WERI-Rb-1 (cell line): ENCODE measurements around the gene ANKRD40.

Source experiments
- DNase-seq: peaks from one replicate; pipeline ENCODE4 v3.0.0-alpha.2; 2020
- H3K27ac ChIP-seq: fragments of 250-450 bp; sonication (Bioruptor Pico); 2 replicates; pipeline ENCODE4 v1.5.1; 2020; ENCODE audit warnings: mild to moderate bottlenecking, moderate library complexity
- H3K27me3 ChIP-seq: fragments of 250-450 bp; sonication (Bioruptor Pico); 2 replicates; pipeline ENCODE4 v1.5.1; 2021; ENCODE audit warnings: mild to moderate bottlenecking, low read depth, moderate library complexity; ENCODE audit not compliant: insufficient read depth, severe bottlenecking
- H3K36me3 ChIP-seq: fragments of 250-450 bp; sonication (Bioruptor Pico); 2 replicates; pipeline ENCODE4 v1.5.1; 2020; ENCODE audit warnings: mild to moderate bottlenecking, moderate library complexity
- H3K4me3 ChIP-seq: 2 replicates; pipeline ENCODE4 v1.5.1; 2011; ENCODE audit warnings: low read depth, mild to moderate bottlenecking, control low read depth, low read length
- H3K9me3 ChIP-seq: fragments of 250-450 bp; sonication (Bioruptor Pico); 2 replicates; pipeline ENCODE4 v1.5.1; 2021; ENCODE audit warnings: mild to moderate bottlenecking, moderate library complexity; ENCODE audit not compliant: severe bottlenecking
- TF ChIP-seq, protein P1 (sequence below): IDR thresholded peaks from 2 replicates; pipeline ENCODE4 v1.5.1; 2011; ENCODE audit warnings: low read depth, mild to moderate bottlenecking, control low read depth, inconsistent platforms, low read length

Gene ANKRD40

GRCh38 chr17:50696365-50696879 is 11.3 kb downstream of the ANKRD40 start:
- H3K9me3 ChIP-seq: no peaks in the 10 kb centered on the region
- TF ChIP-seq, protein P1, sequence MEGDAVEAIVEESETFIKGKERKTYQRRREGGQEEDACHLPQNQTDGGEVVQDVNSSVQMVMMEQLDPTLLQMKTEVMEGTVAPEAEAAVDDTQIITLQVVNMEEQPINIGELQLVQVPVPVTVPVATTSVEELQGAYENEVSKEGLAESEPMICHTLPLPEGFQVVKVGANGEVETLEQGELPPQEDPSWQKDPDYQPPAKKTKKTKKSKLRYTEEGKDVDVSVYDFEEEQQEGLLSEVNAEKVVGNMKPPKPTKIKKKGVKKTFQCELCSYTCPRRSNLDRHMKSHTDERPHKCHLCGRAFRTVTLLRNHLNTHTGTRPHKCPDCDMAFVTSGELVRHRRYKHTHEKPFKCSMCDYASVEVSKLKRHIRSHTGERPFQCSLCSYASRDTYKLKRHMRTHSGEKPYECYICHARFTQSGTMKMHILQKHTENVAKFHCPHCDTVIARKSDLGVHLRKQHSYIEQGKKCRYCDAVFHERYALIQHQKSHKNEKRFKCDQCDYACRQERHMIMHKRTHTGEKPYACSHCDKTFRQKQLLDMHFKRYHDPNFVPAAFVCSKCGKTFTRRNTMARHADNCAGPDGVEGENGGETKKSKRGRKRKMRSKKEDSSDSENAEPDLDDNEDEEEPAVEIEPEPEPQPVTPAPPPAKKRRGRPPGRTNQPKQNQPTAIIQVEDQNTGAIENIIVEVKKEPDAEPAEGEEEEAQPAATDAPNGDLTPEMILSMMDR: no peak
- DNase-seq: no peak
- peaks cover 83% of the 10 kb centered on the region for H3K36me3 ChIP-seq
- H3K27ac ChIP-seq: no peak overlapping the region
- H3K27me3 ChIP-seq: no peaks in the 10 kb centered on the region
- no peak overlapping the region for H3K4me3 ChIP-seq

DNA sequence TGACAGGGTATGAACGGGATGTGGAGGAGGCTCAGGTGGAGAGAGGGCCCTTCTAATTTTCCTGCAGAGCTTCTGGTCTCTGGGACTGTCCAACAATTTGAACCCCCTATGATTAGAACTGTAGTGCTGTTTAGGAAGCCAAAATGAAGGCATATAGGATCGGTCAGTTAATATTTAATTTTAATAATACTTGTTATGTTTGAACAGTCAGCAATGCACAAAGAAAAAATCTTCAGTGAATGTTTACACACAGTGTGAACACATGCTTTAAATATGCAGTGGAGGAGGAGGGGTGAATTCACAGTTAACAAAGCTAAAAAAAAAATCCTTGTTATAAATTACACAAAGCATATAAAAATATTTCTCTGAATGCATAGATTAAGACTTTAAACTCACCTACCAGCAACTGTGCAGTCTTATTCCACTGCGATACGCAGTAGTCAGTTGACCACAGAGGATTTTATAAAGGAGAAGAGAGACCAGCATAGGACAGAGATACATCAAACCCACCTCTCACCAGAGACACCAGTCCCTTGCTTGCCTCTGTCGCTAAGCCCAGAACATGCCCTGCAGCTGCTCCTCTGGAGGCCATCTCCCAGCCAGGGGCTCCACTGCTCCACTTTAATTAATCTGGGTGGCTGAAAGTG is 14.6 kb downstream of the ANKRD40 start:
- Histone ChIP-seq H3K27ac (no peak overlapping the region), H3K4me3 (no peak overlapping the region), H3K9me3 (no peaks in the 10 kb centered on the region), H3K36me3 (peaks cover 55% of the 10 kb centered on the region), H3K27me3 (no peaks in the 10 kb centered on the region)
- TF ChIP-seq, protein P1: no peak
- DNase-seq: no peak

DNA sequence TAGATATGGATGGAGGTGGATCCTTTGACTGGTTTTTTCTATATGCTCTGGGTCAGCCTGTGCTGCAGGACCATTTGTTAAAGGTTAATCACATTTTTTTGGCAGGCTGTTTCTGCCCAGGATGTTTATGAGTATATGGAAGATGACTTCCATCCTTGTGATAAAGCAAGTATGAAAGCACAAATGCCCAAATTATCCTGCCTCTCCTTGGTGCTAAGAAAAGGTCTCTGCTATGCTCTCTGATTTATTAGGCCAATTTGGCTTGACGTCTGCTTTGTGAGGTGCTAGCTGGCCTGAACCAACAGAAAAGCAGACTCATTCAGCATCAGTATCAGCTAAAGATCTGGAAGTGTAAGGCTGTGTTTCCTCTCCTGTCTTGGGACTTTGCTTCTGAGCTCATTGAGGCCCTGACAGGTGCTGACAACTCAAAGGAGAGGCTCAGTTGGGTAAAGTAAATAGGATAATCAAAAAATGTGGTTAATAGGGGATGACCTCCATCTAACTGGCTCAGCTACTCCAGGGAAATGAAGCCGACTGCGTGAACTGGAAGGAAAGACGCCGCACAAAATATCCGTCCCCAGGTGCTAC is 15.2 kb downstream of the ANKRD40 start:
- Histone ChIP-seq H3K36me3 (peaks cover 49% of the 10 kb centered on the region), H3K27ac (no peak overlapping the region), H3K4me3 (no peak overlapping the region), H3K9me3 (no peaks in the 10 kb centered on the region), H3K27me3 (no peaks in the 10 kb centered on the region)
- TF ChIP-seq, protein P1: no peak
- DNase-seq: no peak

GRCh38 chr17:50691550-50692447 is 15.9 kb downstream of the ANKRD40 start:
- DNase-seq: no peak
- no peaks in the 10 kb centered on the region for H3K9me3 ChIP-seq
- H3K27me3 ChIP-seq: no peaks in the 10 kb centered on the region
- no peak overlapping the region for H3K4me3 ChIP-seq
- H3K36me3 ChIP-seq: peaks cover 42% of the 10 kb centered on the region
- TF ChIP-seq, protein P1: no peak
- H3K27ac ChIP-seq: no peak overlapping the region

GRCh38 chr17:50690887-50691549 is 16.7 kb downstream of the ANKRD40 start:
- no peaks in the 10 kb centered on the region for H3K27me3 ChIP-seq
- no peak overlapping the region for H3K4me3 ChIP-seq
- TF ChIP-seq, protein P1: no peak
- no peak for DNase-seq
- H3K27ac ChIP-seq: no peak overlapping the region
- H3K36me3 ChIP-seq: peaks cover 34% of the 10 kb centered on the region
- no peaks in the 10 kb centered on the region for H3K9me3 ChIP-seq
